Pancreas (tissue), 10 donors: Measurements from ENCODE around the gene GNA12. TPM values are rescaled to one million over a fixed set of nuclear protein-coding genes. Genes with fewer than 3 reads are reported as not detected.
"Not testable (repeated sequence)": the region's sequence is repeated elsewhere in the genome, so short reads cannot be mapped to it uniquely, and the experiment has no call there.

Source experiments
- ATAC-seq, 4 donors: fragments of 200-7000 bp; cut with Tn5 transposase; one replicate each; pipeline versions ENCODE4 v1.8.0 to v1.9.1; 2020; ENCODE audit warnings: mild to moderate bottlenecking in 4 of 4, moderate library complexity in 4 of 4
- DNase-seq, 6 donors: peaks; one replicate each; pipeline ENCODE4 v3.0.0-alpha.2; 2020
- FAIRE-seq: peaks from 2 replicates; lab custom pipeline; 2012; peaks lifted over from hg19 to GRCh38; lab: Jason Lieb, UNC
- H3K27ac ChIP-seq, 4 donors: fragments of 200-600 bp; sonication (generic); 1 replicate in 3 of 4; 2 replicates in 1 of 4; pipeline versions ENCODE4 v1.5.0 to v1.8.0; 2020
- H3K27me3 ChIP-seq, 4 donors: fragments of 200-600 bp; one replicate each; pipeline ENCODE4 v1.8.0; 2021
- H3K36me3 ChIP-seq, 3 donors: fragments of 200-600 bp; sonication (generic) in 1 of 3; one replicate each; pipeline versions ENCODE4 v1.5.0 to v1.8.0; 2020 to 2021
- H3K4me1 ChIP-seq, 3 donors: fragments of 200-600 bp; one replicate each; pipeline ENCODE4 v1.8.0; 2021
- H3K4me3 ChIP-seq, 4 donors: fragments of 200-600 bp; sonication (generic) in 2 of 4; one replicate each; pipeline versions ENCODE4 v1.5.0 to v1.8.0; 2020 to 2021
- H3K9me3 ChIP-seq, 4 donors: fragments of 200-600 bp; one replicate each; pipeline ENCODE4 v1.8.0; 2021
- CTCF ChIP-seq, 4 donors: fragments of 200-600 bp; sonication (generic) in 3 of 4; IDR thresholded peaks; one replicate each; pipeline versions ENCODE4 v1.5.0 to v1.8.0; 2021; ENCODE audit warnings: antibody characterized with exemption in 4 of 4
- WGBS, 2 donors: extraction: QIAGEN DNeasy Blood & Tissue Kit; methylation state at CpG; one replicate each; pipeline ENCODE4 v1.1.7; 2013; 5-methylcytosine and 5-hydroxymethylcytosine counted together
- intact Hi-C, 3 donors: fragments of 100-400 bp; cut with DNase I; formaldehyde crosslinking; loops; one replicate each; pipeline versions ENCODE4 v1.11.1 to v1.14.2; 2022
- polyA plus RNA-seq, 2 donors: library from polyadenylated mRNA; stranded (reverse); fragments of 200-250 nt; gene quantifications; one replicate each; pipeline ENCODE4 v1.2.3, GENCODE V29; 2013
- total RNA-seq, 6 donors: library from RNA; stranded (reverse); fragmentation: NEBNext Ultra II Directional in 4 of 6; extraction: Animal tissue kit (Norgen Biotek cat#: 25700) in 4 of 6; gene quantifications; one replicate each; pipeline versions ENCODE4 v1.2.1 to v1.2.4, GENCODE V29; 2021 to 2023
- donor health status: healthy with polysubstance abuse.
- donor health status: DM: no; HTN: no; CAD: no; lungs with moderate emphysema.
- donor health status: DM: no; HTN: no; CAD: no.
- donor health status: control.
- donor health status: control.
- donor health status: Bipolar disorder and iron deficiency.
- donor health status: DM: yes; HTN: yes; CAD: no.
- donor health status: DM: no; HTN: no; CAD: no.
- donor health status: DM: no; HTN: no; CAD: no.
- donor health status: DM: yes; HTN: yes; CAD: no.

Gene GNA12
- total and polyA plus RNA-seq, 8 donors: 7.5 to 23.0 (median 15.9) TPM

- no peaks in the 10 kb centered on the region for H3K9me3 ChIP-seq
- DNase-seq (no peak), FAIRE-seq (no peak), ATAC-seq (no peak)
- H3K4me1 ChIP-seq: peaks cover 0 to 9% (median 0%) of the 10 kb centered on the region in 3 donors
- H3K36me3 ChIP-seq: no peaks in the 10 kb centered on the region
- TF ChIP-seq CTCF (IDR thresholded peaks at IDR 0.05): no peak
- H3K4me3 ChIP-seq: no peak overlapping the region
- no peak overlapping the region for H3K27ac ChIP-seq
- H3K27me3 ChIP-seq: no peaks in the 10 kb centered on the region
- intact Hi-C loops: no loop called here
- 91 to 93% methylated on average over 5 of the region's 5 CpGs for WGBS, 2 donors
Observed at GRCh38 chr7:2858621-2859020, 14.5 kb upstream of the GNA12 start.

GRCh38 chr7:2856388-2857169, 12.5 kb upstream of the GNA12 start:
- H3K36me3 ChIP-seq: no peaks in the 10 kb centered on the region
- peaks cover 0 to 9% (median 0%) of the 10 kb centered on the region in 3 donors for H3K4me1 ChIP-seq
- 54 to 74% methylated on average over 5 of the region's 5 CpGs for WGBS, 2 donors
- ATAC-seq (no peak), FAIRE-seq (no peak), DNase-seq (no peak)
- H3K27me3 ChIP-seq: no peaks in the 10 kb centered on the region
- intact Hi-C loops: no loop called here
- H3K9me3 ChIP-seq: no peaks in the 10 kb centered on the region
- no peak for TF ChIP-seq CTCF (IDR thresholded peaks at IDR 0.05)
- no peak overlapping the region for H3K27ac ChIP-seq
- H3K4me3 ChIP-seq: no peak overlapping the region

- Histone ChIP-seq H3K36me3 (no peaks in the 10 kb centered on the region), H3K27ac (no peak overlapping the region), H3K27me3 (no peaks in the 10 kb centered on the region), H3K9me3 (no peaks in the 10 kb centered on the region), H3K4me3 (no peak overlapping the region), H3K4me1 (no peaks in the 10 kb centered on the region)
- intact Hi-C loops: no loop called here
- FAIRE-seq: no peak
- ATAC-seq: no peak
- WGBS, 2 donors: 97 to 98% methylated on average over 6 of the region's 6 CpGs
- DNase-seq: no peak
- TF ChIP-seq CTCF (IDR thresholded peaks at IDR 0.05): no peak
Observed at GRCh38 chr7:2855386-2855785, 11.3 kb upstream of the GNA12 start.

- FAIRE-seq, ATAC-seq, H3K27me3 ChIP-seq, H3K9me3 ChIP-seq, DNase-seq, H3K27ac ChIP-seq, H3K4me1 ChIP-seq, H3K4me3 ChIP-seq, H3K36me3 ChIP-seq, intact Hi-C loops: not testable (repeated sequence)
- WGBS, 2 donors: 82 to 87% methylated on average over 4 of the region's 4 CpGs
Observed at GRCh38 chr7:2853552-2853951, 9.4 kb upstream of the GNA12 start.

GRCh38 chr7:2853147-2853546, 9.0 kb upstream of the GNA12 start:
- no peaks in the 10 kb centered on the region for H3K36me3 ChIP-seq
- intact Hi-C loops: no loop called here
- no peak overlapping the region for H3K27ac ChIP-seq
- H3K27me3 ChIP-seq: no peaks in the 10 kb centered on the region
- DNase-seq: no peak
- no peaks in the 10 kb centered on the region for H3K9me3 ChIP-seq
- FAIRE-seq: no peak
- ATAC-seq: peak in 2 of 4 donors; percentile 8 to 41
- H3K4me3 ChIP-seq: no peak overlapping the region
- no peaks in the 10 kb centered on the region for H3K4me1 ChIP-seq
- 68 to 76% methylated on average over 3 of the region's 3 CpGs for WGBS, 2 donors
- TF ChIP-seq CTCF (IDR thresholded peaks at IDR 0.05): no peak
